Superior temporal gyrus (tissue), 1 donor: ENCODE results near the gene AGAP3.

ENCODE experiments used
- DNase-seq: peaks from one replicate; pipeline ENCODE4 v3.0.0-alpha.2; 2016; ENCODE audit errors: extremely low spot score

The AGAP3 gene

GRCh38 chr7:151123158-151123821 lies 37.0 kb downstream of the AGAP3 start:
- no peak for DNase-seq

- peak; percentile 93 for DNase-seq
Measured at GRCh38 chr7:151123822-151124464, 37.7 kb downstream of the AGAP3 start.

GRCh38 chr7:151124481-151124880 lies 38.2 kb downstream of the AGAP3 start:
- DNase-seq, result no peak

- DNase-seq, result no peak
Measured at GRCh38 chr7:151124899-151125399, 38.7 kb downstream of the AGAP3 start.

- no peak for DNase-seq
Measured at GRCh38 chr7:151125470-151125845, 39.2 kb downstream of the AGAP3 start.

- no peak for DNase-seq
Measured at GRCh38 chr7:151125846-151126481, 39.7 kb downstream of the AGAP3 start.

GRCh38 chr7:151126491-151127137 lies 40.3 kb downstream of the AGAP3 start:
- DNase-seq, result no peak

GRCh38 chr7:151128144-151128543 lies 41.9 kb downstream of the AGAP3 start:
- no peak for DNase-seq

- no peak for DNase-seq
Measured at GRCh38 chr7:151128716-151129115, 42.4 kb downstream of the AGAP3 start.

GRCh38 chr7:151129117-151129959 lies 43.1 kb downstream of the AGAP3 start:
- DNase-seq, result no peak

- no peak for DNase-seq
Measured at GRCh38 chr7:151129960-151130591, 43.8 kb downstream of the AGAP3 start.

GRCh38 chr7:151130741-151131157 lies 44.5 kb downstream of the AGAP3 start:
- no peak for DNase-seq

GRCh38 chr7:151131224-151131591 lies 44.9 kb downstream of the AGAP3 start:
- no peak for DNase-seq

GRCh38 chr7:151131592-151132293 lies 45.5 kb downstream of the AGAP3 start:
- peak; percentile 83 for DNase-seq

GRCh38 chr7:151132461-151133205 lies 46.4 kb downstream of the AGAP3 start:
- DNase-seq, result no peak

- DNase-seq, result no peak
Measured at GRCh38 chr7:151133266-151133985, 47.2 kb downstream of the AGAP3 start.

GRCh38 chr7:151133986-151134742 lies 47.9 kb downstream of the AGAP3 start:
- DNase-seq, result no peak
